ENCODE measurements around the gene TUBB.
"Not testable (repeated sequence)": the region's sequence is repeated elsewhere in the genome, so short reads cannot be mapped to it uniquely, and the experiment has no call there.

- TF ChIP-seq CTCF, POLR2A (IDR thresholded peaks at IDR 0.05): not testable (repeated sequence)
Observed at GRCh38 chr6:30765495-30765894, 45.3 kb downstream of the TUBB start.
